ENCODE results near the gene RBM47. TPM values are rescaled to one million over a fixed set of nuclear protein-coding genes. Genes with fewer than 3 reads are reported as not detected.
A peak's percentile ranks its signal among the peaks of the same experiment; 100 is the strongest.

RBM47 gene
- total RNA-seq, 1 experiment from 2014 or later, result 78.0 TPM

- Histone ChIP-seq H2AFZ (peak overlapping the region; percentile 79), H4K20me1 (ENCODE audit: insufficient read depth) (no peaks in the 10 kb centered on the region), H3K27ac (peak overlapping the region; percentile 100), H3K27me3 (ENCODE audit: insufficient read depth, low read depth) (no peaks in the 10 kb centered on the region), H3K36me3 (ENCODE audit: low read depth) (no peaks in the 10 kb centered on the region), H3K4me1 (replicated peaks; ENCODE audit: insufficient read depth) (peaks cover 66% of the 10 kb centered on the region), H3F3A (ENCODE audit: insufficient read depth, low read depth) (peaks cover 46% of the 10 kb centered on the region), H3K9me2 (ENCODE audit: insufficient read depth) (no peaks in the 10 kb centered on the region), H3K4me2 (peak overlapping the region; percentile 79), H3K79me2 (ENCODE audit: low read depth) (0 out of 2 replicates have a peak, but pooled peaks cover 4% of the 10 kb centered on the region), H3K9me3 (ENCODE audit: insufficient read depth, low read depth) (no peaks in the 10 kb centered on the region), H3K4me3 (peak overlapping the region; percentile 56; the same call in 1 of the 2 replicates)
- TF ChIP-seq EZH2 (IDR thresholded peaks at IDR 0.05; ENCODE audit: low read depth) (no peak), CTCF (conservative IDR thresholded peaks at IDR 0.05) (no peak)
- intact Hi-C loops (cut with micrococcal nuclease; ENCODE audit: unreplicated experiment), result loop anchor here (1.0 to 2.0 kb wide), 4 partner anchors 29 to 122 kb away; partner anchors contain the start of gene RBM47
- CTCF ChIA-PET, result interaction anchor here (0.7 to 1.5 kb wide), 5 partner anchors 9 to 1055 kb away, joined by 3 to 6 read pairs (median 4); no protein-coding TSS in a partner anchor
- DNase-seq, result peak; percentile 70 to 99
- TSS peak; percentile 77 for BruUV-seq (replicated peaks)
- POLR2A ChIA-PET (ENCODE audit: unreplicated experiment), result interaction anchor here (0.5 to 1.9 kb wide), 25 partner anchors 9 to 1491 kb away, joined by 3 to 29 read pairs (median 5); partner anchors contain the start of gene NSUN7
Measured at GRCh38 chr4:40672528-40673522, 43.2 kb upstream of the RBM47 start.

- ChIA-PET CTCF (interaction anchor here (0.8 kb wide), 1 partner anchor 106 kb away, joined by 7 read pairs; no protein-coding TSS in a partner anchor), POLR2A (ENCODE audit: unreplicated experiment) (no interaction called here)
- Histone ChIP-seq H3K4me1 (replicated peaks; ENCODE audit: insufficient read depth) (peaks cover 56% of the 10 kb centered on the region), H3K79me2 (ENCODE audit: low read depth) (0 out of 2 replicates have a peak, but pooled peaks cover 4% of the 10 kb centered on the region), H3F3A (ENCODE audit: insufficient read depth, low read depth) (peaks cover 46% of the 10 kb centered on the region), H2AFZ (no peak overlapping the region), H3K27ac (peak overlapping the region; percentile 100; the same call in 1 of the 2 replicates), H3K36me3 (ENCODE audit: low read depth) (no peaks in the 10 kb centered on the region), H4K20me1 (ENCODE audit: insufficient read depth) (no peaks in the 10 kb centered on the region), H3K4me2 (no peak overlapping the region), H3K27me3 (ENCODE audit: insufficient read depth, low read depth) (no peaks in the 10 kb centered on the region), H3K4me3 (no peak overlapping the region), H3K9me2 (ENCODE audit: insufficient read depth) (no peaks in the 10 kb centered on the region), H3K9me3 (ENCODE audit: insufficient read depth, low read depth) (no peaks in the 10 kb centered on the region)
- no peak for DNase-seq
- no TSS peak for BruUV-seq (replicated peaks)
- TF ChIP-seq CTCF (conservative IDR thresholded peaks at IDR 0.05) (no peak), EZH2 (IDR thresholded peaks at IDR 0.05; ENCODE audit: low read depth) (no peak)
- intact Hi-C loops (cut with micrococcal nuclease; ENCODE audit: unreplicated experiment), result no loop called here
Measured at GRCh38 chr4:40669504-40669903, 39.8 kb upstream of the RBM47 start.

- Histone ChIP-seq H3K27me3 (ENCODE audit: insufficient read depth, low read depth) (no peaks in the 10 kb centered on the region), H3K4me1 (replicated peaks; ENCODE audit: insufficient read depth) (peaks cover 47% of the 10 kb centered on the region), H3K9me3 (ENCODE audit: insufficient read depth, low read depth) (no peaks in the 10 kb centered on the region), H3K4me3 (no peak overlapping the region), H3K4me2 (no peak overlapping the region), H3K9me2 (ENCODE audit: insufficient read depth) (no peaks in the 10 kb centered on the region), H2AFZ (no peak overlapping the region), H3F3A (ENCODE audit: insufficient read depth, low read depth) (peaks cover 30% of the 10 kb centered on the region), H3K27ac (no peak overlapping the region), H3K36me3 (ENCODE audit: low read depth) (no peaks in the 10 kb centered on the region), H3K79me2 (ENCODE audit: low read depth) (no peaks in the 10 kb centered on the region), H4K20me1 (ENCODE audit: insufficient read depth) (no peaks in the 10 kb centered on the region)
- TF ChIP-seq CTCF (conservative IDR thresholded peaks at IDR 0.05) (no peak), EZH2 (IDR thresholded peaks at IDR 0.05; ENCODE audit: low read depth) (no peak)
- BruUV-seq (replicated peaks), result no TSS peak
- ChIA-PET POLR2A (ENCODE audit: unreplicated experiment) (no interaction called here), CTCF (no interaction called here)
- intact Hi-C loops (cut with micrococcal nuclease; ENCODE audit: unreplicated experiment), result no loop called here
- DNase-seq, result no peak
Measured at GRCh38 chr4:40665842-40666241, 36.2 kb upstream of the RBM47 start.
